Measurements from ENCODE around the gene ZNF497. TPM values are rescaled to one million over a fixed set of nuclear protein-coding genes. Genes with fewer than 3 reads are reported as not detected.

Gene ZNF497
- total and polyA plus RNA-seq, 2 of the 13 experiments (the other 11 are each of a cell fraction or from before 2014, with no cell fraction given), result 1.5 to 1.9 TPM

DNA sequence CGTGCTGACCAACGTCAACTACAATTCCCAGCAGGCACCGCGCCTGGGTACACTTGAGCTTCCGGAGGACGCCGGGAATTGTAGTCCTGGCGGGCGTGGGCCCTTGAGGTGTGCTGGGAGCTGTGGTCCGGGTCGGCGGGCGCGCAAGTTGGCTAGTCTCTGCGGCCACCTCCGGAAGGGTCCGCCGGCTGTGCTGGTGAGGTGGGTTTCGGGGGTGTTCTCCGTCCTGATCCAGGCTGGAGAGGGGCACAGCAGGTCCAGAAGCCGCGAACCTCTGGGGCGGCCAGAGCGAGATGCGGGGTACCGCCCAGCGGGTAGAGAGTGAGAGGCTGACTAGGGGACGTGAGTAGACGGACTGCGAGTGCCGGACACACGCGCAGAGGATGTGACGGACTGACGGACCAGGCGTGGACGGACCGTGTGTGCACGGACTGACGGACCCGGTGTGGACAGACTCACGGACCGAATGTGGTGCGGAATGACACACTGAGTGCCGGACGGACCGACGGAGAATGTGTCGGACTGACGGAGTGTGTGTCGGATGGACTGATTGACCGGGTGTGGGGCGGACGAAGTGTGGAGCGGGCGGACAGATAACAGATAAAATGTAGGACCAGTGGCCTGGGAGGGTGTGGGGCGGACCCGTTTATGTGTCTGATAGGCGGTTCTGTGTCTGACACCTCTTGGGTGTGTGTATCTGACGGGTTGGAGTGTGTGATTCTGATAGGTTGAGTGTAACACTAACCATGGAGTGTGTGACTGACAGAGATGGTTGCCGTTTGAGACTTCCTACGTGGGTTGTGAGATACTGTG lies 35.4 kb downstream of the ZNF497 start, which contains the start of gene ZSCAN22 (continued):
- TF ChIP-seq, protein P1, sequence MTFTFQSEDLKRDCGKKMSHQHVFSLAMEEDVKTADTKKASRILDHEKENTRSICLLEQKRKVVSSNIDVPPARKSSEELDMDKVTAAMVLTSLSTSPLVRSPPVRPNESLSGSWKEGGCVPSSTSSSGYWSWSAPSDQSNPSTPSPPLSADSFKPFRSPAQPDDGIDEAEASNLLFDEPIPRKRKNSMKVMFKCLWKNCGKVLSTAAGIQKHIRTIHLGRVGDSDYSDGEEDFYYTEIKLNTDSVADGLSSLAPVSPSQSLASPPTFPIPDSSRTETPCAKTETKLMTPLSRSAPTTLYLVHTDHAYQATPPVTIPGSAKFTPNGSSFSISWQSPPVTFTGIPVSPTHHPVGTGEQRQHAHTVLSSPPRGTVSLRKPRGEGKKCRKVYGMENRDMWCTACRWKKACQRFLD (CRISPR knock-in tag; IDR thresholded peaks at IDR 0.05; ENCODE audit: borderline replicate concordance), result no peak
- TF ChIP-seq, protein P2, sequence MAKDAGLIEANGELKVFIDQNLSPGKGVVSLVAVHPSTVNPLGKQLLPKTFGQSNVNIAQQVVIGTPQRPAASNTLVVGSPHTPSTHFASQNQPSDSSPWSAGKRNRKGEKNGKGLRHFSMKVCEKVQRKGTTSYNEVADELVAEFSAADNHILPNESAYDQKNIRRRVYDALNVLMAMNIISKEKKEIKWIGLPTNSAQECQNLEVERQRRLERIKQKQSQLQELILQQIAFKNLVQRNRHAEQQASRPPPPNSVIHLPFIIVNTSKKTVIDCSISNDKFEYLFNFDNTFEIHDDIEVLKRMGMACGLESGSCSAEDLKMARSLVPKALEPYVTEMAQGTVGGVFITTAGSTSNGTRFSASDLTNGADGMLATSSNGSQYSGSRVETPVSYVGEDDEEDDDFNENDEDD (CRISPR knock-in tag; IDR thresholded peaks at IDR 0.05; ENCODE audit: borderline replicate concordance), result peak; percentile 59; the same call in 1 of the 2 replicates
- TF ChIP-seq ZNF230 (CRISPR knock-in tag; IDR thresholded peaks at IDR 0.05) (peak; percentile 88; the same call in 1 of the 2 replicates), NAIF1 (CRISPR knock-in tag; IDR thresholded peaks at IDR 0.05; ENCODE audit: borderline replicate concordance) (peak; percentile 43; the same call in 1 of the 2 replicates), GATA4 (IDR thresholded peaks at IDR 0.05; ENCODE audit: borderline replicate concordance, low read depth) (0 out of 2 replicates have a peak, but pooled peaks have one; percentile 3), YEATS4 (CRISPR knock-in tag; IDR thresholded peaks at IDR 0.05; ENCODE audit: borderline replicate concordance) (peak; percentile 93; the same call in 1 of the 2 replicates), ZNF224 (CRISPR knock-in tag; IDR thresholded peaks at IDR 0.05) (peak; percentile 73; the same call in 1 of the 2 replicates), ZNF333 (CRISPR knock-in tag; IDR thresholded peaks at IDR 0.05; ENCODE audit: borderline replicate concordance) (peak; percentile 79; the same call in 1 of the 2 replicates), SOX13 (IDR thresholded peaks at IDR 0.05) (no peak), SOX13 (CRISPR knock-in tag; conservative IDR thresholded peaks at IDR 0.05 in 1 of 2, IDR thresholded peaks at IDR 0.05 in 1 of 2) (no peak; a peak in 1 of 4 replicates), HNRNPK (IDR thresholded peaks at IDR 0.05; ENCODE audit: low read depth, low read length, poor library complexity, severe bottlenecking) (no peak), ZEB1 (IDR thresholded peaks at IDR 0.05; ENCODE audit: insufficient replicate concordance, low read depth) (no peak), FIP1L1 (IDR thresholded peaks at IDR 0.05; ENCODE audit: borderline replicate concordance, insufficient read depth, low read depth, low read length) (0 out of 2 replicates have a peak, but pooled peaks have one; percentile 46), MTF1 (CRISPR knock-in tag; IDR thresholded peaks at IDR 0.05) (no peak), ZNF891 (CRISPR knock-in tag; IDR thresholded peaks at IDR 0.05) (peak; percentile 96; the same call in 1 of the 2 replicates)
- TF ChIP-seq, protein P3, sequence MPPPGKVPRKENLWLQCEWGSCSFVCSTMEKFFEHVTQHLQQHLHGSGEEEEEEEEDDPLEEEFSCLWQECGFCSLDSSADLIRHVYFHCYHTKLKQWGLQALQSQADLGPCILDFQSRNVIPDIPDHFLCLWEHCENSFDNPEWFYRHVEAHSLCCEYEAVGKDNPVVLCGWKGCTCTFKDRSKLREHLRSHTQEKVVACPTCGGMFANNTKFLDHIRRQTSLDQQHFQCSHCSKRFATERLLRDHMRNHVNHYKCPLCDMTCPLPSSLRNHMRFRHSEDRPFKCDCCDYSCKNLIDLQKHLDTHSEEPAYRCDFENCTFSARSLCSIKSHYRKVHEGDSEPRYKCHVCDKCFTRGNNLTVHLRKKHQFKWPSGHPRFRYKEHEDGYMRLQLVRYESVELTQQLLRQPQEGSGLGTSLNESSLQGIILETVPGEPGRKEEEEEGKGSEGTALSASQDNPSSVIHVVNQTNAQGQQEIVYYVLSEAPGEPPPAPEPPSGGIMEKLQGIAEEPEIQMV (CRISPR knock-in tag; IDR thresholded peaks at IDR 0.05; ENCODE audit: low read depth), result peak; percentile 92
- TF ChIP-seq, protein P4, sequence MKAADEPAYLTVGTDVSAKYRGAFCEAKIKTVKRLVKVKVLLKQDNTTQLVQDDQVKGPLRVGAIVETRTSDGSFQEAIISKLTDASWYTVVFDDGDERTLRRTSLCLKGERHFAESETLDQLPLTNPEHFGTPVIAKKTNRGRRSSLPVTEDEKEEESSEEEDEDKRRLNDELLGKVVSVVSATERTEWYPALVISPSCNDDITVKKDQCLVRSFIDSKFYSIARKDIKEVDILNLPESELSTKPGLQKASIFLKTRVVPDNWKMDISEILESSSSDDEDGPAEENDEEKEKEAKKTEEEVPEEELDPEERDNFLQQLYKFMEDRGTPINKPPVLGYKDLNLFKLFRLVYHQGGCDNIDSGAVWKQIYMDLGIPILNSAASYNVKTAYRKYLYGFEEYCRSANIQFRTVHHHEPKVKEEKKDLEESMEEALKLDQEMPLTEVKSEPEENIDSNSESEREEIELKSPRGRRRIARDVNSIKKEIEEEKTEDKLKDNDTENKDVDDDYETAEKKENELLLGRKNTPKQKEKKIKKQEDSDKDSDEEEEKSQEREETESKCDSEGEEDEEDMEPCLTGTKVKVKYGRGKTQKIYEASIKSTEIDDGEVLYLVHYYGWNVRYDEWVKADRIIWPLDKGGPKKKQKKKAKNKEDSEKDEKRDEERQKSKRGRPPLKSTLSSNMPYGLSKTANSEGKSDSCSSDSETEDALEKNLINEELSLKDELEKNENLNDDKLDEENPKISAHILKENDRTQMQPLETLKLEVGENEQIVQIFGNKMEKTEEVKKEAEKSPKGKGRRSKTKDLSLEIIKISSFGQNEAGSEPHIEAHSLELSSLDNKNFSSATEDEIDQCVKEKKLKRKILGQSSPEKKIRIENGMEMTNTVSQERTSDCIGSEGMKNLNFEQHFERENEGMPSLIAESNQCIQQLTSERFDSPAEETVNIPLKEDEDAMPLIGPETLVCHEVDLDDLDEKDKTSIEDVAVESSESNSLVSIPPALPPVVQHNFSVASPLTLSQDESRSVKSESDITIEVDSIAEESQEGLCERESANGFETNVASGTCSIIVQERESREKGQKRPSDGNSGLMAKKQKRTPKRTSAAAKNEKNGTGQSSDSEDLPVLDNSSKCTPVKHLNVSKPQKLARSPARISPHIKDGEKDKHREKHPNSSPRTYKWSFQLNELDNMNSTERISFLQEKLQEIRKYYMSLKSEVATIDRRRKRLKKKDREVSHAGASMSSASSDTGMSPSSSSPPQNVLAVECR (CRISPR knock-in tag; IDR thresholded peaks at IDR 0.05; ENCODE audit: borderline replicate concordance), result peak; percentile 97
- TF ChIP-seq, protein P5, sequence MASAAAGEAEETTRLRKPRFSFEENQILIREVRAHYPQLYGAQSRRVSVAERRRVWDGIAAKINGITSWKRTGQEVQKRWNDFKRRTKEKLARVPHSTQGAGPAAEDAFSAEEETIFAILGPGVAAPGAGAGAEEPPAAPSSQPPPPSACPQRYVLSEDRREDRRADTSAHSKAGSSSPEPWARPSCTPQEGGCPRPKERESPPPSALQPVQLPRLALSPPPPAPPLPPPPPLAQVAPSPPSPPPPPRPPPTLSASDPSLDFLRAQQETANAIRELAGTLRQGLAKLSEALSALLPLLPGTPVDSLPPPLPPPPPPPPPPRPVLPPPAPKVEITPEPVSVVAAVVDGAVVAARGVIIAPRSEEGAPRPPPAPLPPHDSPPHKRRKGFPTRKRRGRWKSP (CRISPR knock-in tag; IDR thresholded peaks at IDR 0.05), result peak; percentile 94
